ENCODE data around the gene ZNF644.

GRCh38 chr1:90940746-90941145, 81.1 kb downstream of the ZNF644 start:
- TF ChIP-seq CTCF (IDR thresholded peaks at IDR 0.05), result no peak
- no peak for TF ChIP-seq EZH2 (IDR thresholded peaks at IDR 0.05; ENCODE audit: borderline replicate concordance, insufficient read depth, low read depth, low read length, poor library complexity, severe bottlenecking)
